Measurements from ENCODE around the gene EIF2AK2.

The EIF2AK2 gene

DNA sequence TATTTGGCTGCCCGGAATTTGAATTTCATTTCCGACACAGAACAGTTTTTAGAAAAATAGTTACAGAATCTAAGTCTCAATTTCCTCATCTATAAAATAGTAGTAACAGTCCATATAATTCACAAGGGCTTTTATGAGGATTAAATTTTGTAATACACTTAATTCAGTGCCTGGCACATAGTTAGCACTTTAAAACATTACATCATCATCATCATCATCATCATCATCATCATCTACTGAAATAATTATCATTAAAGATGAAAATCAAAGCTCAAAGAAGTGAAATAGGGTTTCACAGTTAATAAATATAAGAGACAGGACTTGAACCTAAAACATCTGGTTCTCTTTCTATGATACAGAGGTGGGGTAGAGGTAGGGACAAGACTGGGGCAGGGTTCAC, 85.8 kb downstream of the EIF2AK2 start:
- no peak for TF ChIP-seq TCF4 (CRISPR knock-in tag; IDR thresholded peaks at IDR 0.05; ENCODE audit: borderline replicate concordance)
- no peak for TF ChIP-seq GLIS3 (CRISPR knock-in tag; IDR thresholded peaks at IDR 0.05)
- TF ChIP-seq CSDC2 (CRISPR knock-in tag; IDR thresholded peaks at IDR 0.05) = no peak
- ATAC-seq = no peak

DNA sequence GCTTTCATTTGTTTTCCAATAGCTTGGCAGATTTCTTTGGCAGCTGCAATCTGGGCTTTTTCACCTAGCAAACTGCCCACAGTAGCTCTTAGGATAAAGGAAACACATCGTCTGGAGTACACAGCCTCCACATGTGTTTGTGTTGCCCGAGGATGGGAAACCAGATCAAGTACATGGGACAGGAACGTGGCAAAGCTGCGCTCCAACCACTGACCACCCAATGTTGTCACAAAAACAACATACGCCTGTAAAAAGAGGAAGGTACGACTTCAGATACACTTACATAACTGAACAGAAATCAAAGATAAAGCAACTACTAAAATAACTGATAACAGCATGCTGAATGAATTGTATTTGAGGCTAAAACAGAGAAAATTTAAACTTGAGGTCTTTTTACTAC, 88.1 kb downstream of the EIF2AK2 start:
- no peak for TF ChIP-seq ARNTL (CRISPR knock-in tag; IDR thresholded peaks at IDR 0.05; ENCODE audit: borderline replicate concordance, low read depth)
- no peak for TF ChIP-seq CSDC2 (CRISPR knock-in tag; IDR thresholded peaks at IDR 0.05)
- no peak for ATAC-seq

DNA sequence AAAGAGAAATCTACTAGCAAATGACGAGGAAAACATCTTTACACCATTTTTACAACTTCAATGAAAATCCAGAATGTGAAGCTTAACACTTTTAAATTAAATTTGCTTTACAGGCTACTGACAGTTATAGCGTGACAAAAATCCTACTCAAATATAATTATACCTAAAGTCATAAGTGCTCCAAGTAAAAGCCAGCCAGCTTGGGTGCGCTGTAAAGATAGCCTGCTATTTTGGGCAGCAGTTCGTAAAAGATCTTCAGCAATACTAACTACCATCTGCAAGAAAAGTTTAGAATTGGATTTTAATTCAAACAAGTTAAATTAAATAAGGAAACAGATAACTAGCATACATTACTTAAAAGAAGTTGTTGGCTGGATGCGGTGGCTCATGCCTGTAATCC, 95.0 kb downstream of the EIF2AK2 start:
- TF ChIP-seq ZC3H10 (CRISPR knock-in tag; IDR thresholded peaks at IDR 0.05) (no peak), GLIS3 (CRISPR knock-in tag; IDR thresholded peaks at IDR 0.05) (no peak), ZNF565 (CRISPR knock-in tag; conservative IDR thresholded peaks at IDR 0.05; ENCODE audit: low read depth) (no peak), BACH2 (CRISPR knock-in tag; IDR thresholded peaks at IDR 0.05; ENCODE audit: borderline replicate concordance) (no peak)
- TF ChIP-seq, protein P1, sequence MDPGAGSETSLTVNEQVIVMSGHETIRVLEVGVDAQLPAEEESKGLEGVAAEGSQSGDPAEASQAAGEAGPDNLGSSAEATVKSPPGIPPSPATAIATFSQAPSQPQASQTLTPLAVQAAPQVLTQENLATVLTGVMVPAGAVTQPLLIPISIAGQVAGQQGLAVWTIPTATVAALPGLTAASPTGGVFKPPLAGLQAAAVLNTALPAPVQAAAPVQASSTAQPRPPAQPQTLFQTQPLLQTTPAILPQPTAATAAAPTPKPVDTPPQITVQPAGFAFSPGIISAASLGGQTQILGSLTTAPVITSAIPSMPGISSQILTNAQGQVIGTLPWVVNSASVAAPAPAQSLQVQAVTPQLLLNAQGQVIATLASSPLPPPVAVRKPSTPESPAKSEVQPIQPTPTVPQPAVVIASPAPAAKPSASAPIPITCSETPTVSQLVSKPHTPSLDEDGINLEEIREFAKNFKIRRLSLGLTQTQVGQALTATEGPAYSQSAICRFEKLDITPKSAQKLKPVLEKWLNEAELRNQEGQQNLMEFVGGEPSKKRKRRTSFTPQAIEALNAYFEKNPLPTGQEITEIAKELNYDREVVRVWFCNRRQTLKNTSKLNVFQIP (CRISPR knock-in tag; IDR thresholded peaks at IDR 0.05; ENCODE audit: borderline replicate concordance, low read depth) = no peak
- TF ChIP-seq, protein P2, sequence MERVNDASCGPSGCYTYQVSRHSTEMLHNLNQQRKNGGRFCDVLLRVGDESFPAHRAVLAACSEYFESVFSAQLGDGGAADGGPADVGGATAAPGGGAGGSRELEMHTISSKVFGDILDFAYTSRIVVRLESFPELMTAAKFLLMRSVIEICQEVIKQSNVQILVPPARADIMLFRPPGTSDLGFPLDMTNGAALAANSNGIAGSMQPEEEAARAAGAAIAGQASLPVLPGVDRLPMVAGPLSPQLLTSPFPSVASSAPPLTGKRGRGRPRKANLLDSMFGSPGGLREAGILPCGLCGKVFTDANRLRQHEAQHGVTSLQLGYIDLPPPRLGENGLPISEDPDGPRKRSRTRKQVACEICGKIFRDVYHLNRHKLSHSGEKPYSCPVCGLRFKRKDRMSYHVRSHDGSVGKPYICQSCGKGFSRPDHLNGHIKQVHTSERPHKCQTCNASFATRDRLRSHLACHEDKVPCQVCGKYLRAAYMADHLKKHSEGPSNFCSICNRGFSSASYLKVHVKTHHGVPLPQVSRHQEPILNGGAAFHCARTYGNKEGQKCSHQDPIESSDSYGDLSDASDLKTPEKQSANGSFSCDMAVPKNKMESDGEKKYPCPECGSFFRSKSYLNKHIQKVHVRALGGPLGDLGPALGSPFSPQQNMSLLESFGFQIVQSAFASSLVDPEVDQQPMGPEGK (CRISPR knock-in tag; IDR thresholded peaks at IDR 0.05; ENCODE audit: borderline replicate concordance) = no peak
- TF ChIP-seq, protein P3, sequence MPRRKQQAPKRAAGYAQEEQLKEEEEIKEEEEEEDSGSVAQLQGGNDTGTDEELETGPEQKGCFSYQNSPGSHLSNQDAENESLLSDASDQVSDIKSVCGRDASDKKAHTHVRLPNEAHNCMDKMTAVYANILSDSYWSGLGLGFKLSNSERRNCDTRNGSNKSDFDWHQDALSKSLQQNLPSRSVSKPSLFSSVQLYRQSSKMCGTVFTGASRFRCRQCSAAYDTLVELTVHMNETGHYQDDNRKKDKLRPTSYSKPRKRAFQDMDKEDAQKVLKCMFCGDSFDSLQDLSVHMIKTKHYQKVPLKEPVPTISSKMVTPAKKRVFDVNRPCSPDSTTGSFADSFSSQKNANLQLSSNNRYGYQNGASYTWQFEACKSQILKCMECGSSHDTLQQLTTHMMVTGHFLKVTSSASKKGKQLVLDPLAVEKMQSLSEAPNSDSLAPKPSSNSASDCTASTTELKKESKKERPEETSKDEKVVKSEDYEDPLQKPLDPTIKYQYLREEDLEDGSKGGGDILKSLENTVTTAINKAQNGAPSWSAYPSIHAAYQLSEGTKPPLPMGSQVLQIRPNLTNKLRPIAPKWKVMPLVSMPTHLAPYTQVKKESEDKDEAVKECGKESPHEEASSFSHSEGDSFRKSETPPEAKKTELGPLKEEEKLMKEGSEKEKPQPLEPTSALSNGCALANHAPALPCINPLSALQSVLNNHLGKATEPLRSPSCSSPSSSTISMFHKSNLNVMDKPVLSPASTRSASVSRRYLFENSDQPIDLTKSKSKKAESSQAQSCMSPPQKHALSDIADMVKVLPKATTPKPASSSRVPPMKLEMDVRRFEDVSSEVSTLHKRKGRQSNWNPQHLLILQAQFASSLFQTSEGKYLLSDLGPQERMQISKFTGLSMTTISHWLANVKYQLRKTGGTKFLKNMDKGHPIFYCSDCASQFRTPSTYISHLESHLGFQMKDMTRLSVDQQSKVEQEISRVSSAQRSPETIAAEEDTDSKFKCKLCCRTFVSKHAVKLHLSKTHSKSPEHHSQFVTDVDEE (CRISPR knock-in tag; IDR thresholded peaks at IDR 0.05) = no peak
- ATAC-seq = no peak

DNA sequence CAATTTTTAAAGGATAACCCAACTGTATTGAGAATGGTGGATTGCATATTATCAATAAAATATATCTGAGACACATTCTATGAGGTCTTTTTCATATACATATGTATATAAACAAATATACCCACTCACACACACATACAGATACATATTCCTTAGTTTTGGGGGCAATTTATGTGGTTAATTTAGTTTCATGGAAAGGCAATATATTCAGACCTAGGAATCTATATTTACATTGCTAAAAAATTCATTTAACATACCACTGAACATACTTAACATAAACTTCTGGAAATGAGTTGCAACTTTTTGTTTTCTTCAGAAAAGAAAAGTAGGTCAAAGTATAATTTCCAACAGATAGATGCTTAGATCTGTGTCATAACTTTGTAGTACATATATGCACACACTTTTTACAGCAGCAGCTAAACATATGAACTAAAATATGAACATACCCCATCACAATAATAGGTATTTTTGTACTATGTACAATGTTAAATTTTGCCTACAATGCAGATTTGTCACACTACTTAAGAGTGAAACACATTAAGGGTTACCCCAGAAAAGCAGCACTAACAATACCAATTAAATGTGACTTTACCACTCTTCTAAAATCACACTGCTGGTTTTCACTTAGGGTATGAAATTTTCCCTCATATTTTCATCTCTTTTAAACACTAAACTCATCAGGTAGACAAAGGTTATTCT, 95.6 kb downstream of the EIF2AK2 start:
- ATAC-seq = no peak
- TF ChIP-seq SNAI2 (CRISPR knock-in tag; IDR thresholded peaks at IDR 0.05) (no peak), ZC3H10 (CRISPR knock-in tag; IDR thresholded peaks at IDR 0.05) (no peak), ZNF8 (CRISPR knock-in tag; IDR thresholded peaks at IDR 0.05) (no peak), ZFP30 (CRISPR knock-in tag; IDR thresholded peaks at IDR 0.05) (no peak), TOX (CRISPR knock-in tag; IDR thresholded peaks at IDR 0.05; ENCODE audit: borderline replicate concordance) (no peak), TCF4 (CRISPR knock-in tag; IDR thresholded peaks at IDR 0.05; ENCODE audit: borderline replicate concordance) (no peak), PPARA (CRISPR knock-in tag; IDR thresholded peaks at IDR 0.05; ENCODE audit: borderline replicate concordance) (no peak), ESRRG (CRISPR knock-in tag; IDR thresholded peaks at IDR 0.05) (no peak), GLIS3 (CRISPR knock-in tag; IDR thresholded peaks at IDR 0.05) (no peak), ARNTL (CRISPR knock-in tag; IDR thresholded peaks at IDR 0.05; ENCODE audit: borderline replicate concordance, low read depth) (no peak), OSR1 (CRISPR knock-in tag; IDR thresholded peaks at IDR 0.05) (no peak), BACH2 (CRISPR knock-in tag; IDR thresholded peaks at IDR 0.05; ENCODE audit: borderline replicate concordance) (no peak), CSDC2 (CRISPR knock-in tag; IDR thresholded peaks at IDR 0.05) (no peak)
- TF ChIP-seq, protein P4, sequence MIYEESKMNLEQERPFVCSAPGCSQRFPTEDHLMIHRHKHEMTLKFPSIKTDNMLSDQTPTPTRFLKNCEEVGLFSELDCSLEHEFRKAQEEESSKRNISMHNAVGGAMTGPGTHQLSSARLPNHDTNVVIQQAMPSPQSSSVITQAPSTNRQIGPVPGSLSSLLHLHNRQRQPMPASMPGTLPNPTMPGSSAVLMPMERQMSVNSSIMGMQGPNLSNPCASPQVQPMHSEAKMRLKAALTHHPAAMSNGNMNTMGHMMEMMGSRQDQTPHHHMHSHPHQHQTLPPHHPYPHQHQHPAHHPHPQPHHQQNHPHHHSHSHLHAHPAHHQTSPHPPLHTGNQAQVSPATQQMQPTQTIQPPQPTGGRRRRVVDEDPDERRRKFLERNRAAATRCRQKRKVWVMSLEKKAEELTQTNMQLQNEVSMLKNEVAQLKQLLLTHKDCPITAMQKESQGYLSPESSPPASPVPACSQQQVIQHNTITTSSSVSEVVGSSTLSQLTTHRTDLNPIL (CRISPR knock-in tag; IDR thresholded peaks at IDR 0.05; ENCODE audit: low read depth) = no peak
- TF ChIP-seq, protein P3 (CRISPR knock-in tag; IDR thresholded peaks at IDR 0.05) = no peak
- TF ChIP-seq, protein P5, sequence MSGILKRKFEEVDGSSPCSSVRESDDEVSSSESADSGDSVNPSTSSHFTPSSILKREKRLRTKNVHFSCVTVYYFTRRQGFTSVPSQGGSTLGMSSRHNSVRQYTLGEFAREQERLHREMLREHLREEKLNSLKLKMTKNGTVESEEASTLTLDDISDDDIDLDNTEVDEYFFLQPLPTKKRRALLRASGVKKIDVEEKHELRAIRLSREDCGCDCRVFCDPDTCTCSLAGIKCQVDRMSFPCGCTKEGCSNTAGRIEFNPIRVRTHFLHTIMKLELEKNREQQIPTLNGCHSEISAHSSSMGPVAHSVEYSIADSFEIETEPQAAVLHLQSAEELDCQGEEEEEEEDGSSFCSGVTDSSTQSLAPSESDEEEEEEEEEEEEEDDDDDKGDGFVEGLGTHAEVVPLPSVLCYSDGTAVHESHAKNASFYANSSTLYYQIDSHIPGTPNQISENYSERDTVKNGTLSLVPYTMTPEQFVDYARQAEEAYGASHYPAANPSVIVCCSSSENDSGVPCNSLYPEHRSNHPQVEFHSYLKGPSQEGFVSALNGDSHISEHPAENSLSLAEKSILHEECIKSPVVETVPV (CRISPR knock-in tag; IDR thresholded peaks at IDR 0.05) = no peak
